Nephron (organoid): ENCODE results near the gene IFNLR1.

ENCODE experiments used
- H3K27ac Mint-ChIP-seq, 3 experiments: 2 replicates each; pipeline ENCODE4 v1.8.0; 2020; ENCODE audit warnings: mixed read lengths in 3 of 3, mild to moderate bottlenecking in 2 of 3, moderate library complexity in 1 of 3
- H3K27me3 Mint-ChIP-seq: 2 replicates; pipeline ENCODE4 v1.8.0; 2021; ENCODE audit warnings: low read depth, mild to moderate bottlenecking, moderate library complexity, mixed read lengths
- H3K36me3 Mint-ChIP-seq: 2 replicates; pipeline ENCODE4 v1.8.0; 2020; ENCODE audit warnings: low read depth, mixed read lengths
- H3K4me1 Mint-ChIP-seq: 2 replicates; pipeline ENCODE4 v1.8.0; 2020; ENCODE audit warnings: mixed read lengths
- H3K4me3 Mint-ChIP-seq, 3 experiments: 2 replicates each; pipeline ENCODE4 v1.8.0; 2020; ENCODE audit warnings: mild to moderate bottlenecking in 3 of 3, mixed read lengths in 3 of 3, moderate library complexity in 2 of 3
- H3K9me3 Mint-ChIP-seq: 2 replicates; pipeline ENCODE4 v1.8.0; 2020; ENCODE audit warnings: mixed read lengths
- CTCF ChIP-seq, 3 experiments: fragments of 200-600 bp; sonication (generic); IDR thresholded peaks; one replicate each; pipeline ENCODE4 v1.5.0; 2021; ENCODE audit warnings: antibody characterized with exemption in 3 of 3; ENCODE audit not compliant: unreplicated experiment in 3 of 3

IFNLR1 gene

GRCh38 chr1:24140741-24141181 is 46.3 kb downstream of the IFNLR1 start:
- Mint-ChIP-seq H3K27ac (no peak overlapping the region), H3K27me3 (peaks cover 19% of the 10 kb centered on the region), H3K4me1 (no peaks in the 10 kb centered on the region), H3K4me3 (no peak overlapping the region), H3K9me3 (no peaks in the 10 kb centered on the region), H3K36me3 (no peaks in the 10 kb centered on the region)
- TF ChIP-seq CTCF (IDR thresholded peaks at IDR 0.05; ENCODE audit: unreplicated experiment in 3 of 3), result no peak

GRCh38 chr1:24139841-24140425 is 47.2 kb downstream of the IFNLR1 start:
- no peak overlapping the region for H3K27ac Mint-ChIP-seq
- no peak for TF ChIP-seq CTCF (IDR thresholded peaks at IDR 0.05; ENCODE audit: unreplicated experiment in 3 of 3)
- no peaks in the 10 kb centered on the region for H3K36me3 Mint-ChIP-seq
- peaks cover 19% of the 10 kb centered on the region for H3K27me3 Mint-ChIP-seq
- no peak overlapping the region for H3K4me3 Mint-ChIP-seq
- H3K9me3 Mint-ChIP-seq, result no peaks in the 10 kb centered on the region
- H3K4me1 Mint-ChIP-seq, result no peaks in the 10 kb centered on the region

DNA sequence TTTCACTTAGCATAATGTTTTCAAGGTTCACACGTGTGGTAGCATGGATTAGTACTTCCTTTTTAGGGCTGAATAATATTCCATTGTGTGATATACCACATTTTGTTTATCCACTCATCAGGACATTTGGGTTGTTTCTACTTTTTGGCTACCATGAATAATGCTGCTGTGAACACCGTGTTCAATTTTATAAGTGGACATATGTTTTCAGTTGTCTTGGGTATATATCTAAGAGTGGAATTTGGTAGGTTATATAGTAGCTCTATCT is 47.9 kb downstream of the IFNLR1 start:
- Mint-ChIP-seq H3K4me3 (no peak overlapping the region), H3K4me1 (no peaks in the 10 kb centered on the region), H3K27ac (no peak overlapping the region), H3K27me3 (peaks cover 15% of the 10 kb centered on the region), H3K36me3 (no peaks in the 10 kb centered on the region), H3K9me3 (no peaks in the 10 kb centered on the region)
- TF ChIP-seq CTCF (IDR thresholded peaks at IDR 0.05; ENCODE audit: unreplicated experiment in 3 of 3), result no peak

DNA sequence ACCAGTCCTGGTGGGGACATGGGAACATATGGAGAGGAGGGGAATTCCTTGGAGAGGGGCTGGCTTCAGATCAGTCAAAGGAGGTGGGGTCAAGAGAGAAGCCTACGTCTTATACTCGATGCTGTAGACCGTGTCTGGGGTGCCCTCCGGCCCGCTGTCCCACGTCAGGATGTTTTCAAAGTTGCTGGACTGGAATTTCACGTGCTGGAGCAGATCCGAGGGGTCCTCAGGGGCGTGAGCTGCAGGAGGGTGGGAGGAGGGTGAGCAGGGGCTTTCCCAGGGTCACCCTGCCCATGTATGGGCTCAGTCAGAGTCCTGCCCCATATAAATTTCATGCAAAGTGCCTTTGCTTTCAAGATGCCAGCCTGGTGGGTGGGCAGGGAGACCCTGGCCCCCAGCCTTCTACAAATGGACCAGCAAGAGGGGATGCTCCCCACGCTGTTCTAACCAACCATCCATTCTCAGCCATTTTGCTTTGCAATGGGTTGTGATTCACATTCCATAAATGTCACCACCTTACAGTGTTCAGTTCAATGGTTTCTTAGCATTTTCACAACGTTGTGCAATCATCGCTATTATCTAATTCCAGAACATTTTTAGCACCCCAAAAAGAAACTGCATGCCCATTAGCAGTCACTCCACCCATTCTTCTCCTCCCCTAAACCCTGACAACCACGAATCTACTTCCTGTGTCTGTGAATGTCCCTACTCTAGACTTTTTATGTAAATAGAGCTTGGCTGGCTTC is 48.4 kb downstream of the IFNLR1 start:
- Mint-ChIP-seq H3K27ac (no peak overlapping the region), H3K9me3 (no peaks in the 10 kb centered on the region), H3K36me3 (no peaks in the 10 kb centered on the region), H3K4me3 (no peak overlapping the region), H3K4me1 (no peaks in the 10 kb centered on the region), H3K27me3 (peaks cover 11% of the 10 kb centered on the region)
- no peak for TF ChIP-seq CTCF (IDR thresholded peaks at IDR 0.05; ENCODE audit: unreplicated experiment in 3 of 3)

DNA sequence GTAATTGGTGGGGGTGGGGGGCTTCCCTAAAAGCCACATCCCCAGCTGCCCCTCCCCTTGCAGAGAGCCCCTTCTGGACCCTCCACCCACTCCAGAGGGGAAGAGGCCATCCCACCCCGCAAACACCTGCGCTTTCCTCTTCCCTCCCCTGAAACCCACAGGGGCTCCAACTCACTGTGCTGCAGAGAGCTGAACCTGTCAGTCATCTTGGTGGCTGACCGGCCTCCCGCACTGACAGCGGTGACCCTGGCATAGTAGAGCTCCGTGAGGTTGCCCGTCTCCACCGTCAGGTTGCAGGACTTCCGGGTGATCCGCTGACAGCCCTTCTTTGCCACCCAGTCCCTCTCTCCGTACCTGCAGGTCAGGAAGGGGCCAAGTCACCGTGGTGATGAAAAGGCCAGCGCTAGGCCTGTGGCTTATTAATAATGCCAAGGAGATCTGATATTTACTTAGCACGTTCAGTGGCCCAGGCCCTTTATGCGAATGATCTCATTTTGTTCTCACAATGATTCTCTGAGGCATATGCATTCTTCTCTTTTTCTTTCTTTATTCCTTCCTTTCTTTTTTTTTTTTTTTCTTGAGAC is 50.0 kb downstream of the IFNLR1 start:
- H3K27me3 Mint-ChIP-seq, result peaks cover 11% of the 10 kb centered on the region
- no peaks in the 10 kb centered on the region for H3K9me3 Mint-ChIP-seq
- H3K4me1 Mint-ChIP-seq, result no peaks in the 10 kb centered on the region
- H3K36me3 Mint-ChIP-seq, result no peaks in the 10 kb centered on the region
- H3K4me3 Mint-ChIP-seq, result no peak overlapping the region
- no peak overlapping the region for H3K27ac Mint-ChIP-seq
- no peak for TF ChIP-seq CTCF (IDR thresholded peaks at IDR 0.05; ENCODE audit: unreplicated experiment in 3 of 3)

- Mint-ChIP-seq H3K9me3 (peaks cover 13% of the 10 kb centered on the region), H3K36me3 (no peaks in the 10 kb centered on the region), H3K27me3 (peaks cover 11% of the 10 kb centered on the region), H3K27ac (no peak overlapping the region), H3K4me1 (no peaks in the 10 kb centered on the region), H3K4me3 (no peak overlapping the region)
- TF ChIP-seq CTCF (IDR thresholded peaks at IDR 0.05; ENCODE audit: unreplicated experiment in 3 of 3), result no peak
Measured at GRCh38 chr1:24134376-24134775, 52.7 kb downstream of the IFNLR1 start.
